Measurements from ENCODE around the gene VGF. TPM values are rescaled to one million over a fixed set of nuclear protein-coding genes. Genes with fewer than 3 reads are reported as not detected.

Gene VGF
- total RNA-seq, 2 experiments from 2014 or later = 1.5 TPM; not detected in 1

DNA sequence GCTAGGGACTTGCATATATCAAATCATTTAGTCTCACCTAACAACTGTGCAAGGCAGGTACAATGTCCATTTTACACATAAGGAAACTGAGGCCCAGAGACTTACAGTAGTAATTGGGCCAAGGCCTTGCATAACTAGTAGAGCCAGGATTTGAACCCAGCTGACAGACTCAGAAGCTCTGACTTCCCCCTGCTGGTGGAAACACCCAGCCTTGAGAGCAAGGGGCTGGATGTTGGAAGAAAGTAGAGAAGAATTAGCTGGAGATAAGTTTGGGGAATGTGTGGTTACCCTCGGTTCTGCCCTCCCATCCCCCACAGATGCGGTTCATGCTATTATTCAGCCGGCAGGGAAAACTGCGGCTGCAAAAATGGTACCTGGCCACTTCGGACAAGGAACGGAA, 9.1 kb downstream of the VGF start:
- Histone ChIP-seq H3K36me3 (ENCODE audit: insufficient read depth, low read length) (no peaks in the 10 kb centered on the region), H4K20me1 (ENCODE audit: insufficient read depth, low read length) (no peaks in the 10 kb centered on the region), H3K9me3 (ENCODE audit: low read length) (no peaks in the 10 kb centered on the region), H2AFZ (ENCODE audit: low read length) (no peak overlapping the region), H3K4me1 (ENCODE audit: insufficient read depth, low read length, poor library complexity, severe bottlenecking) (peaks cover 15% of the 10 kb centered on the region), H3K4me3 (ENCODE audit: low read depth, low read length, poor library complexity, severe bottlenecking) (no peak overlapping the region), H3K79me2 (ENCODE audit: insufficient read depth, low read depth, low read length) (no peaks in the 10 kb centered on the region), H3K9me2 (ENCODE audit: insufficient read depth, low read length) (no peaks in the 10 kb centered on the region), H3K27ac (ENCODE audit: low read depth, low read length, poor library complexity, severe bottlenecking) (no peak overlapping the region), H3K4me2 (ENCODE audit: low read length) (0 out of 2 replicates have a peak overlapping the region, but pooled peaks have one; percentile 71)
- intact Hi-C loops (cut with micrococcal nuclease; ENCODE audit: unreplicated experiment) = no loop called here
- DNase-seq (ENCODE audit: low spot score) = no peak
- POLR2A ChIA-PET = interaction anchor here (0.6 to 1.1 kb wide), 4 partner anchors 18 to 267 kb away, joined by 3 to 6 read pairs (median 4); partner anchors contain the start of gene UFSP1
- BruUV-seq (replicated peaks) = no TSS peak
- TF ChIP-seq EZH2phosphoT487 (IDR thresholded peaks at IDR 0.05; ENCODE audit: borderline replicate concordance, low read depth, low read length) (no peak), CTCF (conservative IDR thresholded peaks at IDR 0.05; ENCODE audit: low read length) (peak; percentile 52)
- CTCF ChIA-PET (ENCODE audit: unreplicated experiment) = interaction anchor here (1.0 kb wide), 1 partner anchor 18 kb away, joined by 5 read pairs; no protein-coding TSS in a partner anchor

DNA sequence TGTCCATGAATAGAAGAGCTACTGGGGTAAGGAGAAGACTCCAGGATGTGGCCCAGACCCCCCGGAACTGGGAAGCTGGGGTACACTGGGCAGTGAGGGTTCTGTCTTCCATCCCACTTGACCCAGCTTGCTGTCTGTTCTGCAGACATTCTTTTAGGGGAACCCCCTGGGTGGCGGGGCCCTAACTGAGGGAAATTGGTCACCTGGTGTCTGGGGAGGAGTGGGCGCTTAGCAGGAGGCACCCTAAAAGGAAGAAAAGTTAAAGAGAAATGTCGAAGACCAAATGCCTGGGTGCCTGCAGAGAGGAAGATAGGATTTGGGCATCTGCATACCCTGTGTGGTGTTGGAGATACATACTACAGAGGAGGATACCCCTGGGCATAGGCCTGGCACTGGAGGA, 10.1 kb downstream of the VGF start:
- no peaks in the 10 kb centered on the region for H3K79me2 ChIP-seq (ENCODE audit: insufficient read depth, low read depth, low read length)
- peak overlapping the region; percentile 94 for H3K4me3 ChIP-seq (ENCODE audit: low read depth, low read length, poor library complexity, severe bottlenecking)
- peaks cover 15% of the 10 kb centered on the region for H3K4me1 ChIP-seq (ENCODE audit: insufficient read depth, low read length, poor library complexity, severe bottlenecking)
- H3K27ac ChIP-seq (ENCODE audit: low read depth, low read length, poor library complexity, severe bottlenecking) = no peak overlapping the region
- H4K20me1 ChIP-seq (ENCODE audit: insufficient read depth, low read length) = no peaks in the 10 kb centered on the region
- no TSS peak for BruUV-seq (replicated peaks)
- ChIA-PET CTCF (ENCODE audit: unreplicated experiment) (interaction anchor here (0.5 to 0.6 kb wide), 2 partner anchors 298 to 370 kb away, joined by 3 to 4 read pairs; no protein-coding TSS in a partner anchor), POLR2A (interaction anchor here (0.6 to 0.9 kb wide), 3 partner anchors 11 to 97 kb away, joined by 3 to 6 read pairs (median 3); no protein-coding TSS in a partner anchor)
- no peaks in the 10 kb centered on the region for H3K9me3 ChIP-seq (ENCODE audit: low read length)
- H3K9me2 ChIP-seq (ENCODE audit: insufficient read depth, low read length) = no peaks in the 10 kb centered on the region
- peak overlapping the region; percentile 71 for H3K4me2 ChIP-seq (ENCODE audit: low read length)
- no peak for DNase-seq (ENCODE audit: low spot score)
- intact Hi-C loops (cut with micrococcal nuclease; ENCODE audit: unreplicated experiment) = no loop called here
- peak overlapping the region; percentile 77; the same call in 1 of the 2 replicates for H2AFZ ChIP-seq (ENCODE audit: low read length)
- TF ChIP-seq EZH2phosphoT487 (IDR thresholded peaks at IDR 0.05; ENCODE audit: borderline replicate concordance, low read depth, low read length) (no peak), CTCF (conservative IDR thresholded peaks at IDR 0.05; ENCODE audit: low read length) (no peak)
- no peaks in the 10 kb centered on the region for H3K36me3 ChIP-seq (ENCODE audit: insufficient read depth, low read length)

GRCh38 chr7:101154693-101155102, 10.7 kb downstream of the VGF start:
- Histone ChIP-seq H3K4me3 (ENCODE audit: low read depth, low read length, poor library complexity, severe bottlenecking) (peak overlapping the region; percentile 94), H4K20me1 (ENCODE audit: insufficient read depth, low read length) (no peaks in the 10 kb centered on the region), H3K27ac (ENCODE audit: low read depth, low read length, poor library complexity, severe bottlenecking) (peak overlapping the region; percentile 16), H3K79me2 (ENCODE audit: insufficient read depth, low read depth, low read length) (no peaks in the 10 kb centered on the region), H3K4me2 (ENCODE audit: low read length) (peak overlapping the region; percentile 71), H3K9me3 (ENCODE audit: low read length) (no peaks in the 10 kb centered on the region), H3K9me2 (ENCODE audit: insufficient read depth, low read length) (no peaks in the 10 kb centered on the region), H2AFZ (ENCODE audit: low read length) (peak overlapping the region; percentile 77), H3K36me3 (ENCODE audit: insufficient read depth, low read length) (no peaks in the 10 kb centered on the region), H3K4me1 (ENCODE audit: insufficient read depth, low read length, poor library complexity, severe bottlenecking) (peaks cover 15% of the 10 kb centered on the region)
- ChIA-PET CTCF (ENCODE audit: unreplicated experiment) (interaction anchor here (0.6 kb wide), 1 partner anchor 298 kb away, joined by 4 read pairs; no protein-coding TSS in a partner anchor), POLR2A (interaction anchor here (0.9 kb wide), 2 partner anchors 10 to 98 kb away, joined by 3 to 6 read pairs; no protein-coding TSS in a partner anchor)
- BruUV-seq (replicated peaks) = no TSS peak
- DNase-seq (ENCODE audit: low spot score) = no peak
- no peak for TF ChIP-seq EZH2phosphoT487 (IDR thresholded peaks at IDR 0.05; ENCODE audit: borderline replicate concordance, low read depth, low read length)
- 0 out of 2 replicates have a peak, but pooled peaks have one; percentile 20 for TF ChIP-seq CTCF (conservative IDR thresholded peaks at IDR 0.05; ENCODE audit: low read length)
- intact Hi-C loops (cut with micrococcal nuclease; ENCODE audit: unreplicated experiment) = no loop called here

All from OCI-LY7 (cell line).